ENCODE measurements around the gene TRAF4. TPM values are rescaled to one million over a fixed set of nuclear protein-coding genes. Genes with fewer than 3 reads are reported as not detected.
"Not testable (repeated sequence)": the region's sequence is repeated elsewhere in the genome, so short reads cannot be mapped to it uniquely, and the experiment has no call there.

The TRAF4 gene
- total RNA-seq, 4 donors from 2014 or later = 25.0 to 39.8 (median 33.0) TPM

DNA sequence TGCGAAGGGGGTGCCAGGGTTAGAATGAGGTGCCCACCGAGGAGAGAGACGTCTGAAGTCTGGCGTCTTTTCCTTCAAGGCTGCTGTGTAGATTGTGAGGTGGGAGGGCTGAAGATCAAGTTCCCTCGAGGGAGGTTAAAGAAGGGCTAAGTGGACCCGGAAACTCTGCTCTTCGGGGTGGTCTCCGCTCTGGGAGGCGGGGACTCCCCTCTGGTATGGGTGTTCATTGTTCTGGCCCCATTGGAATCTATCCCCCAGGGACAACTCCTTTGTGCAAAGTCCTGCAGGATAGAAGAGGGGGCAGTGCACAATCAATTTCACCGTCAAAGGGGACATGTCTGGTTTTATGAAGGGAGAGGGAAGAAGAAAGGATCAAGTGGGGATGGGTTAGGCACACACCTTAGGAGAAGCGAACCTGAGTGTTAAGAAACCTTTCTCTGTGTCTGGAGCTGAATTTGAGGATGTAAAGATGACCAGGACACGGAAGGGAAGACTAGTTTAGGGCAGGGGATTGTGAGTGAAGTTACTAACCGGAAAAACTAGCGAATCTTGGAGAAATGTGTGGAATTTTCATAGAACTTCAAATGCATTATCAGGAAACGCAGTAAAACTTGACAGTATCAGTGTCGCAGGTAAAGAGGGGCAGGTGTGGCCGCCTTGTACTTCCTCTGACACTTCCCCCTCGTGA, 25.3 kb upstream of the TRAF4 start:
- 32 to 39% methylated on average over 15 to 16 of the region's 18 CpGs for WGBS, 2 donors

DNA sequence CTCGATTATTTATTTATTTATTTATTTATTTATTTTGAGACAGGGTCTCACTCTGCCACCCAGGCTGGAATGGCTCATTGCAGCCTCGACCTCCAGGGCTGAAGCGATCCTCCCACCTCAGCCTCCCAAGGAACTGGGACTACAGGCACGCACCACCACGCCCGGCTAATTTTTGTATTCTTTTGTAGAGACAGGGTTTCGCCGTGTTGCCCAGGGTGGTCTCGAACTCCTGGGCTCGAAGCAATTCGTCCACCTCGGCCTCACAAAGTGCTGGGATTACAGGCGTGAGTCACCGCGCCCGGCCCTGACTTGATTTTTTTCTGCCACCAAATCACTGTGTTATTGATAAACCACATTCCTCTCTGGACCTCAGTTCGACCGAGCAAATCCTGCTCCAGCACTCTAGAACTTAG, 24.8 kb upstream of the TRAF4 start:
- H3K27ac ChIP-seq = peak overlapping the region; percentile 93 to 97 (median 95)
- intact Hi-C loops (cut with DNase I) = no loop called here
- H3K36me3 ChIP-seq = peaks cover 6 to 53% (median 11%) of the 10 kb centered on the region in 3 donors
- peak overlapping the region; percentile 73 to 97 (median 89) for H3K4me3 ChIP-seq
- peaks cover 0 to 15% (median 0%) of the 10 kb centered on the region in 4 donors for H3K27me3 ChIP-seq
- 24 to 27% methylated on average over 14 to 18 of the region's 18 CpGs for WGBS, 2 donors
- peak in 1 of 4 donors; percentile 0 for TF ChIP-seq POLR2A (IDR thresholded peaks at IDR 0.05)
- TF ChIP-seq, protein P1, sequence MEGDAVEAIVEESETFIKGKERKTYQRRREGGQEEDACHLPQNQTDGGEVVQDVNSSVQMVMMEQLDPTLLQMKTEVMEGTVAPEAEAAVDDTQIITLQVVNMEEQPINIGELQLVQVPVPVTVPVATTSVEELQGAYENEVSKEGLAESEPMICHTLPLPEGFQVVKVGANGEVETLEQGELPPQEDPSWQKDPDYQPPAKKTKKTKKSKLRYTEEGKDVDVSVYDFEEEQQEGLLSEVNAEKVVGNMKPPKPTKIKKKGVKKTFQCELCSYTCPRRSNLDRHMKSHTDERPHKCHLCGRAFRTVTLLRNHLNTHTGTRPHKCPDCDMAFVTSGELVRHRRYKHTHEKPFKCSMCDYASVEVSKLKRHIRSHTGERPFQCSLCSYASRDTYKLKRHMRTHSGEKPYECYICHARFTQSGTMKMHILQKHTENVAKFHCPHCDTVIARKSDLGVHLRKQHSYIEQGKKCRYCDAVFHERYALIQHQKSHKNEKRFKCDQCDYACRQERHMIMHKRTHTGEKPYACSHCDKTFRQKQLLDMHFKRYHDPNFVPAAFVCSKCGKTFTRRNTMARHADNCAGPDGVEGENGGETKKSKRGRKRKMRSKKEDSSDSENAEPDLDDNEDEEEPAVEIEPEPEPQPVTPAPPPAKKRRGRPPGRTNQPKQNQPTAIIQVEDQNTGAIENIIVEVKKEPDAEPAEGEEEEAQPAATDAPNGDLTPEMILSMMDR (IDR thresholded peaks at IDR 0.05) = no peak
- H3K9me3 ChIP-seq = no peaks in the 10 kb centered on the region
- H3K4me1 ChIP-seq = peaks cover 38 to 78% (median 53%) of the 10 kb centered on the region in 3 donors
- DNase-seq = no peak

More for the DNA sequence above, 25.3 kb upstream of the TRAF4 start:
- Histone ChIP-seq H3K27ac (peak overlapping the region; percentile 93 to 97 (median 95)), H3K36me3 (peaks cover 4 to 53% (median 10%) of the 10 kb centered on the region in 3 donors), H3K4me1 (peaks cover 38 to 72% (median 50%) of the 10 kb centered on the region in 3 donors), H3K9me3 (no peaks in the 10 kb centered on the region), H3K27me3 (peaks cover 0 to 15% (median 0%) of the 10 kb centered on the region in 4 donors), H3K4me3 (peak overlapping the region; percentile 43 to 97 (median 89))
- TF ChIP-seq, protein P1 (IDR thresholded peaks at IDR 0.05) = no peak
- no peak for TF ChIP-seq POLR2A (IDR thresholded peaks at IDR 0.05)
- intact Hi-C loops (cut with DNase I) = no loop called here
- no peak for DNase-seq

DNA sequence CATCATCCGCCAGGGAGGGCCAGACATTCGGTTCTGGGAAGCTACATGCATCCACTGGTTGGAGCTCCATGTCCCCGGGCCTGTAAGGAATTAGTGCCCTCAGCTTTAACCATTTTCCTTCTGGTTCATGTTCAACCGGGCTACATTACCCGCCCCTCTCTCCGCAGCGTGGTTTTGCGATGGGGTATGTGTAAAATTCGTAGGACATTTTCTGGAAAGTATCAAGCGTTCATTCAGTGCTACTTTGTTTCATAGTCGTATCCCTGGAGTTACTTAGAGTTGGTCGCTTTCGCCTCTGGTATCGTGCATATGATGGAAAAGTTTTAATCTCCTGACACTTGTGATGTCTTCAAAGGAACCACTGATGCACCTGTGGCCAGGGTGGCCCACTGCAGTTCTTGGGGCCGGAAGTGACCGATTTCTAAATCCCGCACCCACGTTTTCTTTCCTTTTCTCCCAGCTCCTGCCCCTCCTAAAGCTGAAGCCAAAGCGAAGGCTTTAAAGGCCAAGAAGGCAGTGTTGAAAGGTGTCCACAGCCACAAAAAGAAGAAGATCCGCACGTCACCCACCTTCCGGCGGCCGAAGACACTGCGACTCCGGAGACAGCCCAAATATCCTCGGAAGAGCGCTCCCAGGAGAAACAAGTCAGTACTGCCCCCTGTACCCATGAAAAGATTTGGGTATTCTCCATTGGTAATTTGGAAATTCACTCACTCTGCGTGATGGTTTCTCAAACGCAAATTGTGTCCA, 23.4 kb upstream of the TRAF4 start:
- Histone ChIP-seq H3K36me3 (peaks cover 6 to 49% (median 16%) of the 10 kb centered on the region in 3 donors), H3K9me3 (no peaks in the 10 kb centered on the region), H3K27me3 (peaks cover 0 to 15% (median 0%) of the 10 kb centered on the region in 4 donors), H3K4me3 (peak overlapping the region; percentile 73 to 97 (median 89)), H3K4me1 (peaks cover 45 to 92% (median 66%) of the 10 kb centered on the region in 3 donors), H3K27ac (peak overlapping the region; percentile 93 to 97 (median 95))
- TF ChIP-seq POLR2A (IDR thresholded peaks at IDR 0.05) = no peak
- TF ChIP-seq, protein P1 (IDR thresholded peaks at IDR 0.05) = peak in 1 of 6 experiments; percentile 39
- intact Hi-C loops (cut with DNase I) = no loop called here
- no peak for DNase-seq
- 0 to 2% methylated on average over 19 to 29 of the region's 30 CpGs for WGBS, 2 donors

DNA sequence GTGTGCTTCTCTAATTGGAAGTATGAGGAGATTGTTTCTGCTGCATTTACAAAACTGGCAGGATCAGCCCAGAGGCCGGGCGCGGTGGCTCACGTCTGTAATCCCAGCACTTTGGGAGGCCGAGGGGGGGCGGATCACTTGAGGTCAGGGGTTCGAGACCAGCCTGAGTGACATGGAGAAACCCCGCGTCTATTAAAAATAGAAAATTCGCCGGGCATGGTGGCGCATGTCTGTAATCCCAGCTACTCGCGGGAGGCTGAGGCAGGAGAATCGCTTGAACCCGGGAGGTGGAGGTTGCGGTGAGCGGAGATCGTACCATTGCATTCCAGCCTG, 22.8 kb upstream of the TRAF4 start:
- Histone ChIP-seq H3K36me3 (peaks cover 6 to 43% (median 16%) of the 10 kb centered on the region in 3 donors), H3K27ac (peak overlapping the region; percentile 93 to 97 (median 95)), H3K4me1 (peaks cover 47 to 92% (median 69%) of the 10 kb centered on the region in 3 donors), H3K4me3 (peak overlapping the region; percentile 73 to 97 (median 89)), H3K27me3 (peaks cover 0 to 15% (median 0%) of the 10 kb centered on the region in 4 donors)
- H3K9me3 ChIP-seq; DNase-seq; intact Hi-C loops (cut with DNase I): not testable (repeated sequence)
- WGBS, 2 donors = 19 to 24% methylated on average over 10 to 19 of the region's 19 CpGs

DNA sequence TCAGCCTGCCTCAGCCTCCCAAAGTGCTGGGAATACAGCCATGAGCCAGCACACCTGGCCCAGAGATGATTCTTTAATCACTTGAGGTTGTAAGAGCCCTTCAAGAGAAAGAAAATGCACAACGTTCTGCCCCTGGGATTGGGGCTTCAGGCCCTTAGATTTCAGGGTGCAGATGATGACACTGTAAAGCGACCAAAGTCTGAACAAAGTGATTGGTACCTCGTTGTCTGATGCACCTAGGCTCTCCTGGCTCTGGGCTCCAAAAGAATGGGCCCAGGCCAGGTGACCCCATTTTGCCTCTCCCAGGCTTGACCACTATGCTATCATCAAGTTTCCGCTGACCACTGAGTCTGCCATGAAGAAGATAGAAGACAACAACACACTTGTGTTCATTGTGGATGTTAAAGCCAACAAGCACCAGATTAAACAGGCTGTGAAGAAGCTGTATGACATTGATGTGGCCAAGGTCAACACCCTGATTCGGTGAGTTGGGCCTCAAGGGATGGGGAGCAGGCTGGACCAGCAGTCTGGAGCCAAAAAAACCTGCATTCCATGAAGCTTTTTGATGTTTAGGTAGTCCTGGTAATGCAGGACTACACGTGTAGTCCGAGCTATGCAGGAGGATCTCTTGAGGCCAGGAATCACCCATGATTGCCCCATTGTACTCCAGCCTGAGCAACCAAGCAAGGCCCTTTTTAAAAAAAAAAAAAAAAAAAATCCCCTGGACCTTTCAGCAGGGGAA, 21.2 kb upstream of the TRAF4 start:
- peaks cover 6 to 43% (median 16%) of the 10 kb centered on the region in 3 donors for H3K36me3 ChIP-seq
- H3K4me1 ChIP-seq = peaks cover 43 to 83% (median 70%) of the 10 kb centered on the region in 3 donors
- H3K9me3 ChIP-seq = no peaks in the 10 kb centered on the region
- H3K27me3 ChIP-seq = peaks cover 0 to 5% (median 0%) of the 10 kb centered on the region in 4 donors
- no peak for TF ChIP-seq POLR2A (IDR thresholded peaks at IDR 0.05)
- TF ChIP-seq, protein P1 (IDR thresholded peaks at IDR 0.05) = no peak
- DNase-seq = no peak
- intact Hi-C loops (cut with DNase I) = no loop called here
- 54 to 62% methylated on average over 3 to 7 of the region's 7 CpGs for WGBS, 2 donors
- H3K27ac ChIP-seq = peak overlapping the region in 3 of 4 donors; percentile 94 to 99 (median 97)
- peak overlapping the region in 2 of 4 donors; percentile 23 to 85 for H3K4me3 ChIP-seq

All from esophagus squamous epithelium (tissue), 5 donors.